SU-DHL-6 (cell line): ENCODE data around the gene CACTIN.

Source experiments
- EZH2phosphoT487 ChIP-seq: fragments of 200-600 bp; sonication (generic), shearing (Covaris generic); conservative IDR thresholded peaks from 2 replicates; pipeline ENCODE4 v1.6.1; 2018; ENCODE audit warnings: mild to moderate bottlenecking, antibody characterized with exemption, low read length, moderate library complexity, mixed read lengths
- TF ChIP-seq, protein P1 (sequence below): fragments of 200-600 bp; sonication (generic); IDR thresholded peaks from one replicate; pipeline ENCODE4 v1.5.1; 2017; ENCODE audit warnings: antibody characterized with exemption, mild to moderate bottlenecking, low read length, moderate library complexity; ENCODE audit not compliant: insufficient read depth, poor library complexity, severe bottlenecking

DNA sequence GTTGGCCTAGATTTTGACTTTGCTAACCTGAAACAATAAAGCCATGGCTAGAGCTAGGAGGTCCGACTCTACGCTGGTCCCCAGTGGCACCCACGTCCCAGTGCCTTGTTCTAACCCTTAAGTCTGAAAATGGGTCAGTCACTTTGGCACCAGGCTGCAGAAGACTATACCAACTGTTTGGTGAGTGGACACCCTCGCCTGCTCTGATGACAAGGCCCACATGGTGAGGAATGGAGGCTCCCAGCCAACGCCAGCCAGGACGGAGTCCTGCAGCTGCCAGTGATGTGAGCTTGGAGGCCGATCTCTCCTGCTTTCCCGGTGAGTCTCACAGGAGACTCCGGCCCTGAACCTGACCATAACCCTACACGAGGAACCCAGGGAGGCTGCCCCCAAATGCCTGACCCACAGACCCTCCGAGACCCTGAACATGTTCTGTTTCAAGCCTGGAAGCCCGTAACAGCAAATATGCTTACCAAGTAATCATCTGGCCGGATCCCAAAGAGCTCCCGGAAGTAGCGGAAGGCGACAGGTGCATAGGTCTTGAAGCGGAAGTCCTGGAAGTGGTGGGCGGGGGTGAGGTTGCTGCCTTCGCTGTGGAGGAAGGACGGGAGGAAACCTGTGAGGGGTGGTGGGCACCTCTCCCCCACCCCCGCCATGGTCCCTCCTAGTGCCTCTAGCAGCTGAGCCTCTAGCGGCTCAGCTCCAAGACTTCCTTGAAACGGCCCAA is 34.1 kb upstream of the CACTIN start:
- TF ChIP-seq, protein P1, sequence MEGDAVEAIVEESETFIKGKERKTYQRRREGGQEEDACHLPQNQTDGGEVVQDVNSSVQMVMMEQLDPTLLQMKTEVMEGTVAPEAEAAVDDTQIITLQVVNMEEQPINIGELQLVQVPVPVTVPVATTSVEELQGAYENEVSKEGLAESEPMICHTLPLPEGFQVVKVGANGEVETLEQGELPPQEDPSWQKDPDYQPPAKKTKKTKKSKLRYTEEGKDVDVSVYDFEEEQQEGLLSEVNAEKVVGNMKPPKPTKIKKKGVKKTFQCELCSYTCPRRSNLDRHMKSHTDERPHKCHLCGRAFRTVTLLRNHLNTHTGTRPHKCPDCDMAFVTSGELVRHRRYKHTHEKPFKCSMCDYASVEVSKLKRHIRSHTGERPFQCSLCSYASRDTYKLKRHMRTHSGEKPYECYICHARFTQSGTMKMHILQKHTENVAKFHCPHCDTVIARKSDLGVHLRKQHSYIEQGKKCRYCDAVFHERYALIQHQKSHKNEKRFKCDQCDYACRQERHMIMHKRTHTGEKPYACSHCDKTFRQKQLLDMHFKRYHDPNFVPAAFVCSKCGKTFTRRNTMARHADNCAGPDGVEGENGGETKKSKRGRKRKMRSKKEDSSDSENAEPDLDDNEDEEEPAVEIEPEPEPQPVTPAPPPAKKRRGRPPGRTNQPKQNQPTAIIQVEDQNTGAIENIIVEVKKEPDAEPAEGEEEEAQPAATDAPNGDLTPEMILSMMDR, result no peak
- TF ChIP-seq EZH2phosphoT487, result no peak
